Heart left ventricle (tissue), 13 donors: ENCODE data around the gene NOXA1.

ENCODE experiments used
- POLR2A ChIP-seq, 2 donors: fragments of 450-650 bp; IDR thresholded peaks; one replicate each; pipeline ENCODE4 v1.6.1; 2017; ENCODE audit warnings: antibody characterized with exemption in 2 of 2, mild to moderate bottlenecking in 2 of 2, moderate library complexity in 2 of 2
- TF ChIP-seq, protein P1 (sequence below), 12 donors: fragments of 200-600 bp; sonication (generic) in 4 of 12; IDR thresholded peaks; one replicate each; pipeline versions ENCODE4 v1.5.0 to v1.8.0; 2018 to 2022; ENCODE audit warnings: antibody characterized with exemption in 12 of 12, mild to moderate bottlenecking in 5 of 12
- donor health status: ischemic (EF 13 %, LVEDD 7.1; RV severe dilation, severe dysfunction).
- donor health status: DM: no; HTN: yes; CAD: no.
- donor health status: DM: no; HTN: no; CAD: no.
- donor health status: ischemic (EF 25% LVEDD 6.9; RV normal size, moderate dysfunction).
- donor health status: ischemic (EF 25% LVEDD 5.7; RV mildly dilated, moderate dysfunction).
- donor health status: ischemic (EF 35%, LVEDD 5.7; RV mildly dilated, moderate dysfunction).
- donor health status: nonischemic (EF 11% LVEDD 7.7; RV severe dilation, severe dysfunction).
- donor health status: DM: yes; HTN: yes; CAD: no.
- donor health status: PGD.
- donor health status: ischemic (EF 29% LVEDD 5.4; RV normal size, mild dysfunction).
- donor health status: nonischemic (EF 23%, LVEDD 6.1; RV moderate dilation, normal function).

DNA sequence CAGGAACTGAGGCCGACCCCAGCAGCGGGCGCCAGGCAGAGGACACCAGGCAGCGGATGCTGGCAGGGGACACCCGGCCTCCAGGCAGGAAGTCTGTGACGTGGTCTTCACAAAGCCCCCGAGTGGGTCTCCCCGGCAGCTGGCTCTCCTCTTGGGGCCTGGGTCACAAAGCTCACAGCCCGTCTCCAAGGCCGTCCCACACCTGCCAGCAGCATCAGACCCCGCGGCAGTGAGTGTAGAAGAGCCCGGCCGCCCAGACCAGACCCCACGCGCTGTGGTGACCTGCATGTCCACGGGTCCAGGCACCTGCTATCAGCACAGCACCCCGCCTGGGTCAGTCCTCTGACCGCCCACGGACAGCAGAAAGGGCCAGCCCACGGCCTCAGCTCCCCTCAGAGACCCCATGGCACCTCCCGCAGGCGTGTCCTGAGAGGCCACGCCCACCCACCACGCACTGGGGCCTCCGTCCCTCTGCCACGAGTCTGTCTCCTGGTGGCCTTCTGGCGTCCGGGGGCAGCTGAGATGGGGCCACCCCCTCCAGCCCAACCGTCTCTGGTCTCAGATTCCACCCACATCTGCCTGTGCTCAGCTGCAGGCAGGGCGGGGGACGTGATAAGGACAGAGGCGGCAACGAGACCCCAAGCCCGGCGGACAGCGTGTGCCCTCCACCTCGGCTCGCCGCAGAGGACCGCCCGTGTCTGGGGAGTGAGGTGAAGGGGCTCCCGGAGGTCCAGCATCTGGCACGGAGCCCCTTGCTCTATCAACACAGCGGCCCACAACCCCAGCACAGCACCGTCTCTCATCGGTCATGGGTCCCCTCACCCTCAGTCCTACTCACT is 34.4 kb upstream of the NOXA1 start:
- TF ChIP-seq, protein P1, sequence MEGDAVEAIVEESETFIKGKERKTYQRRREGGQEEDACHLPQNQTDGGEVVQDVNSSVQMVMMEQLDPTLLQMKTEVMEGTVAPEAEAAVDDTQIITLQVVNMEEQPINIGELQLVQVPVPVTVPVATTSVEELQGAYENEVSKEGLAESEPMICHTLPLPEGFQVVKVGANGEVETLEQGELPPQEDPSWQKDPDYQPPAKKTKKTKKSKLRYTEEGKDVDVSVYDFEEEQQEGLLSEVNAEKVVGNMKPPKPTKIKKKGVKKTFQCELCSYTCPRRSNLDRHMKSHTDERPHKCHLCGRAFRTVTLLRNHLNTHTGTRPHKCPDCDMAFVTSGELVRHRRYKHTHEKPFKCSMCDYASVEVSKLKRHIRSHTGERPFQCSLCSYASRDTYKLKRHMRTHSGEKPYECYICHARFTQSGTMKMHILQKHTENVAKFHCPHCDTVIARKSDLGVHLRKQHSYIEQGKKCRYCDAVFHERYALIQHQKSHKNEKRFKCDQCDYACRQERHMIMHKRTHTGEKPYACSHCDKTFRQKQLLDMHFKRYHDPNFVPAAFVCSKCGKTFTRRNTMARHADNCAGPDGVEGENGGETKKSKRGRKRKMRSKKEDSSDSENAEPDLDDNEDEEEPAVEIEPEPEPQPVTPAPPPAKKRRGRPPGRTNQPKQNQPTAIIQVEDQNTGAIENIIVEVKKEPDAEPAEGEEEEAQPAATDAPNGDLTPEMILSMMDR (IDR thresholded peaks at IDR 0.05): no peak
- TF ChIP-seq POLR2A (IDR thresholded peaks at IDR 0.05): no peak
